Endodermal cell (in vitro differentiated cells): ENCODE results near the gene APOA5. TPM values are rescaled to one million over a fixed set of nuclear protein-coding genes. Genes with fewer than 3 reads are reported as not detected.

Experiments
- DNase-seq: peaks from one replicate; pipeline ENCODE4 v3.0.0-alpha.2; 2017
- H3K27ac ChIP-seq: 2 replicates; pipeline ENCODE4 v1.5.1; 2013; ENCODE audit warnings: mild to moderate bottlenecking, low read depth, low read length, moderate library complexity
- H3K27me3 ChIP-seq: 2 replicates; pipeline ENCODE4 v1.6.1; 2013; ENCODE audit warnings: mild to moderate bottlenecking, low read length, moderate library complexity; ENCODE audit not compliant: insufficient read depth, control insufficient read depth, poor library complexity, severe bottlenecking
- H3K36me3 ChIP-seq: 2 replicates; pipeline ENCODE4 v1.7.0; 2013; ENCODE audit warnings: mild to moderate bottlenecking, low read length, moderate library complexity; ENCODE audit not compliant: control insufficient read depth, insufficient read depth
- H3K4me1 ChIP-seq: one replicate; pipeline ENCODE4 v1.7.0; 2013; ENCODE audit warnings: low read length; ENCODE audit not compliant: control insufficient read depth, insufficient read depth
- H3K4me3 ChIP-seq: 2 replicates; pipeline ENCODE4 v1.5.1; 2013; ENCODE audit warnings: mild to moderate bottlenecking, low read length, moderate library complexity
- H3K9ac ChIP-seq: 2 replicates; pipeline ENCODE4 v1.6.1; 2013; ENCODE audit warnings: mild to moderate bottlenecking, low read length, moderate library complexity; ENCODE audit not compliant: poor library complexity, severe bottlenecking; ENCODE audit errors: extremely low read depth
- H3K9me3 ChIP-seq: 2 replicates; pipeline ENCODE4 v1.6.1; 2013; ENCODE audit warnings: mild to moderate bottlenecking, low read length, moderate library complexity; ENCODE audit not compliant: control insufficient read depth
- H3K27ac Mint-ChIP-seq: 2 replicates; pipeline ENCODE4 v1.8.0; 2020; ENCODE audit warnings: mixed read lengths
- H3K27me3 Mint-ChIP-seq: 2 replicates; pipeline ENCODE4 v1.8.0; 2021; ENCODE audit warnings: mild to moderate bottlenecking, mixed read lengths; ENCODE audit not compliant: insufficient read depth
- H3K36me3 Mint-ChIP-seq: 2 replicates; pipeline ENCODE4 v1.8.0; 2020; ENCODE audit warnings: low read depth, mixed read lengths
- H3K4me1 Mint-ChIP-seq: 2 replicates; pipeline ENCODE4 v1.8.0; 2020; ENCODE audit warnings: mixed read lengths
- H3K4me3 Mint-ChIP-seq: 2 replicates; pipeline ENCODE4 v1.8.0; 2020; ENCODE audit warnings: mild to moderate bottlenecking, moderate library complexity, mixed read lengths
- H3K9me3 Mint-ChIP-seq: 2 replicates; pipeline ENCODE4 v1.8.0; 2020; ENCODE audit warnings: mild to moderate bottlenecking, mixed read lengths
- WGBS, 2 experiments: methylation state at CpG; one replicate each; pipeline versions ENCODE4 v1.1.5 to v1.1.7; 2013; ENCODE audit warnings: missing lambda C conversion rate in 2 of 2, mixed read lengths in 1 of 2; ENCODE audit not compliant: insufficient coverage in 1 of 2, insufficient read length in 1 of 2; 5-methylcytosine and 5-hydroxymethylcytosine counted together
- total RNA-seq, 2 donors: library from RNA; stranded (reverse); fragmentation: NEBNext Ultra II Directional in 1 of 2; extraction: Animal tissue kit (Norgen Biotek cat#: 25700) in 1 of 2; gene quantifications; 2 replicates in 1 of 2; 3 replicates in 1 of 2; pipeline ENCODE4 v1.2.1, GENCODE V29; 2021
- TF ChIP-seq, protein P1 (sequence below): fragments of 200-600 bp; sonication (generic); conservative IDR thresholded peaks from 2 replicates; pipeline ENCODE4 v1.5.0; 2021; ENCODE audit warnings: antibody characterized with exemption, mild to moderate bottlenecking

The APOA5 gene
- total RNA-seq, 2 donors from 2014 or later: not detected

- Histone ChIP-seq H3K9ac (no peak overlapping the region), H3K27ac (no peak overlapping the region), H3K9me3 (no peaks in the 10 kb centered on the region), H3K27me3 (no peaks in the 10 kb centered on the region), H3K4me3 (no peak overlapping the region), H3K4me1 (peaks cover 24% of the 10 kb centered on the region), H3K36me3 (no peaks in the 10 kb centered on the region)
- DNase-seq: no peak
- H3K36me3 Mint-ChIP-seq: peaks cover 2% of the 10 kb centered on the region
- H3K4me3 Mint-ChIP-seq: no peak overlapping the region
- TF ChIP-seq, protein P1, sequence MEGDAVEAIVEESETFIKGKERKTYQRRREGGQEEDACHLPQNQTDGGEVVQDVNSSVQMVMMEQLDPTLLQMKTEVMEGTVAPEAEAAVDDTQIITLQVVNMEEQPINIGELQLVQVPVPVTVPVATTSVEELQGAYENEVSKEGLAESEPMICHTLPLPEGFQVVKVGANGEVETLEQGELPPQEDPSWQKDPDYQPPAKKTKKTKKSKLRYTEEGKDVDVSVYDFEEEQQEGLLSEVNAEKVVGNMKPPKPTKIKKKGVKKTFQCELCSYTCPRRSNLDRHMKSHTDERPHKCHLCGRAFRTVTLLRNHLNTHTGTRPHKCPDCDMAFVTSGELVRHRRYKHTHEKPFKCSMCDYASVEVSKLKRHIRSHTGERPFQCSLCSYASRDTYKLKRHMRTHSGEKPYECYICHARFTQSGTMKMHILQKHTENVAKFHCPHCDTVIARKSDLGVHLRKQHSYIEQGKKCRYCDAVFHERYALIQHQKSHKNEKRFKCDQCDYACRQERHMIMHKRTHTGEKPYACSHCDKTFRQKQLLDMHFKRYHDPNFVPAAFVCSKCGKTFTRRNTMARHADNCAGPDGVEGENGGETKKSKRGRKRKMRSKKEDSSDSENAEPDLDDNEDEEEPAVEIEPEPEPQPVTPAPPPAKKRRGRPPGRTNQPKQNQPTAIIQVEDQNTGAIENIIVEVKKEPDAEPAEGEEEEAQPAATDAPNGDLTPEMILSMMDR: no peak
- peaks cover 11% of the 10 kb centered on the region for H3K9me3 Mint-ChIP-seq
- H3K4me1 Mint-ChIP-seq: peaks cover 23% of the 10 kb centered on the region
- no peak overlapping the region for H3K27ac Mint-ChIP-seq
- peaks cover 13% of the 10 kb centered on the region for H3K27me3 Mint-ChIP-seq
- WGBS, 2 experiments: 92 to 93% methylated on average over 10 to 14 of the region's 14 CpGs
These were observed 42.3 kb upstream of the APOA5 start for GRCh38 chr11:116833816-116834534.

DNA sequence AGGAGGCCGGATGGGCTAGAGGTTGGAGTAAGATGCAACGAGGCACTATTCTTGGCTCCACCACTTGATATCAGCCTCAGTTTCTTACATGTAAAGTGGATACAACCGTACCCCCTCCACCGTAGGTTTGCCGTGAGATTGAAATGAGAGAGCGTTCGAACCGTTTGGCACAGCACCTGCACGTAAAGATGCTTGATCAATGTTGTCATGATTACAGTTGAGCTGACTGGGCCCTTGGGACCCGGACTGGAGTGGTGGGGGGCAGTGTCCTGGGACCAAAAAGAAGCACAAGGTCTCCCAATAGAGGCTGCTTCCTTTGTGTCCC is 41.8 kb upstream of the APOA5 start:
- Histone ChIP-seq H3K27ac (no peak overlapping the region), H3K9me3 (no peaks in the 10 kb centered on the region), H3K4me1 (peaks cover 24% of the 10 kb centered on the region), H3K36me3 (no peaks in the 10 kb centered on the region), H3K9ac (no peak overlapping the region), H3K27me3 (no peaks in the 10 kb centered on the region), H3K4me3 (no peak overlapping the region)
- Mint-ChIP-seq H3K27me3 (peaks cover 13% of the 10 kb centered on the region), H3K4me3 (no peak overlapping the region), H3K36me3 (peaks cover 2% of the 10 kb centered on the region), H3K4me1 (peaks cover 19% of the 10 kb centered on the region), H3K9me3 (peaks cover 11% of the 10 kb centered on the region), H3K27ac (no peak overlapping the region)
- TF ChIP-seq, protein P1: no peak
- no peak for DNase-seq
- WGBS, 2 experiments: 94 to 95% methylated on average over 7 to 10 of the region's 10 CpGs

GRCh38 chr11:116832350-116833290 is 40.9 kb upstream of the APOA5 start:
- peaks cover 11% of the 10 kb centered on the region for H3K9me3 Mint-ChIP-seq
- peaks cover 2% of the 10 kb centered on the region for H3K36me3 Mint-ChIP-seq
- peaks cover 22% of the 10 kb centered on the region for H3K4me1 ChIP-seq

More at GRCh38 chr11:116832350-116833290, 40.9 kb upstream of the APOA5 start:
- Histone ChIP-seq H3K36me3 (no peaks in the 10 kb centered on the region), H3K27ac (no peak overlapping the region), H3K4me3 (no peak overlapping the region), H3K27me3 (no peaks in the 10 kb centered on the region), H3K9me3 (no peaks in the 10 kb centered on the region), H3K9ac (no peak overlapping the region)
- DNase-seq: no peak
- Mint-ChIP-seq H3K27me3 (peaks cover 13% of the 10 kb centered on the region), H3K4me1 (peaks cover 15% of the 10 kb centered on the region), H3K4me3 (no peak overlapping the region), H3K27ac (no peak overlapping the region)
- WGBS, 2 experiments: 84 to 97% methylated on average over 7 to 12 of the region's 13 CpGs
- TF ChIP-seq, protein P1: no peak
